DLD1 (cell line): ENCODE results near the gene PLS3.
"Not testable (repeated sequence)": the region's sequence is repeated elsewhere in the genome, so short reads cannot be mapped to it uniquely, and the experiment has no call there.

Experiments
- in situ Hi-C: cut with HindIII; loops from 2 replicates; pipeline ENCODE4 v1.10.0; 2017; ENCODE audit warnings: low sequenced_read_pairs

The PLS3 gene, protein sequence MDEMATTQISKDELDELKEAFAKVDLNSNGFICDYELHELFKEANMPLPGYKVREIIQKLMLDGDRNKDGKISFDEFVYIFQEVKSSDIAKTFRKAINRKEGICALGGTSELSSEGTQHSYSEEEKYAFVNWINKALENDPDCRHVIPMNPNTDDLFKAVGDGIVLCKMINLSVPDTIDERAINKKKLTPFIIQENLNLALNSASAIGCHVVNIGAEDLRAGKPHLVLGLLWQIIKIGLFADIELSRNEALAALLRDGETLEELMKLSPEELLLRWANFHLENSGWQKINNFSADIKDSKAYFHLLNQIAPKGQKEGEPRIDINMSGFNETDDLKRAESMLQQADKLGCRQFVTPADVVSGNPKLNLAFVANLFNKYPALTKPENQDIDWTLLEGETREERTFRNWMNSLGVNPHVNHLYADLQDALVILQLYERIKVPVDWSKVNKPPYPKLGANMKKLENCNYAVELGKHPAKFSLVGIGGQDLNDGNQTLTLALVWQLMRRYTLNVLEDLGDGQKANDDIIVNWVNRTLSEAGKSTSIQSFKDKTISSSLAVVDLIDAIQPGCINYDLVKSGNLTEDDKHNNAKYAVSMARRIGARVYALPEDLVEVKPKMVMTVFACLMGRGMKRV

GRCh38 chrX:115560978-115561604 lies at the start of gene PLS3:
Gene PLS3 (plus strand): TSS chrX:115561174. CDS start chrX:115610251, 49,077 bp downstream.
- in situ Hi-C loops: no loop called here

GRCh38 chrX:115518113-115518512 lies 42.9 kb upstream of the PLS3 start:
- in situ Hi-C loops: no loop called here

DNA sequence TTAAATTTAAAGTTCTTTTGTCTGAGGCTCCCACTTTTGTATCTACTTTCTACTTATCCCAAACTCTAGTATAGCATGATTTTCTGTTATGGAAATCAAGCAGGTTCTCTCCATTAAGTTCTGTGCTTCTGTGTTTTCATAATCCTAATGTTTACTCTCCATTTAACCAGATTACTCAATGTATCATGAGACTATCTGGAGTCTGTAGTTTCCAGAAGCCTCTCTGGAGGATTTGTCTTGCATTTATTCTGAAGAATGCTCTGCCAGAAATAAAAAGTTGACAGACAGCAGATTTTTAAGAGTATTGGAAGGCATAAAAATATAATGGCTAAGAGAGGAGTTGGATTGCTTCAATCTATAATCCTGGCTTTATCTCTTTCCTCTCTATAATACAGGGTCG lies 39.2 kb upstream of the PLS3 start:
- in situ Hi-C loops: no loop called here

DNA sequence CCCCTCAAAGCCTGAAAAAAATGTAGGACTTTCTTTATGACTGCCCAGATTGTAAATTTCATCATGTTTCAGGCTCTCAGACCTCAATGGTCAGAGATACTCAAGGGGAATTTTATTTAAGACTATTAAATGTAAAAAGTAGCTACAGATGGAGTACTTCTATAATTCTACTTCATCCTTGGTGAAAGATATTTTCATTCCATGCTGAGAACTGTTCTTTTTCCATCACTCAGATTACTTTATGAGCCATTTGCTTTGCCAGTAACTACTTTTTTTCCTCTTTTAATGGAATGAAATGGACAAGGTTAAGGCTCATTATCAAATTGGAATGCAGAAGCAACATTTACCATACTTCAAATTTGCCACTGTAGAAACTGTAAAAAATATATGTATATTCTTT lies 38.0 kb upstream of the PLS3 start:
- in situ Hi-C loops: no loop called here

DNA sequence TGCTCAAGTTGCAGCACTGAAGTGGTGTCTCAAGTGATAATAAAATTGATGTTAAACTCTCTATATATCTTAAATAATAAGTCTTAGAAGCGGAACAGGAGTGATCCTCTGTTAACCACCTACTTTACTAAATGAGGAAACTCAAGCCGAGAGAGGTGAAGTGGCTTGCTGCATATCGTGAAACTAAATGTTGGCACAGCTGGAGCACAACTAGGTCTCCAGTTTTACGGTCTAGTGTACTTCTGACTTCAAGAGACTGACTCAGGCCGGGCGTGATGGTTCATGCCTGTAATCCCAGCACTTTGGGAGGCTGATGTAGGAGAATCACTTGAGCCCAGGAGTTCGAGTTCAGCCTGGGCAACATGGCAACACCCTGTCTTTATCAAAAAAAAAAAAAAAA lies 35.5 kb upstream of the PLS3 start:
- in situ Hi-C loops: no loop called here

DNA sequence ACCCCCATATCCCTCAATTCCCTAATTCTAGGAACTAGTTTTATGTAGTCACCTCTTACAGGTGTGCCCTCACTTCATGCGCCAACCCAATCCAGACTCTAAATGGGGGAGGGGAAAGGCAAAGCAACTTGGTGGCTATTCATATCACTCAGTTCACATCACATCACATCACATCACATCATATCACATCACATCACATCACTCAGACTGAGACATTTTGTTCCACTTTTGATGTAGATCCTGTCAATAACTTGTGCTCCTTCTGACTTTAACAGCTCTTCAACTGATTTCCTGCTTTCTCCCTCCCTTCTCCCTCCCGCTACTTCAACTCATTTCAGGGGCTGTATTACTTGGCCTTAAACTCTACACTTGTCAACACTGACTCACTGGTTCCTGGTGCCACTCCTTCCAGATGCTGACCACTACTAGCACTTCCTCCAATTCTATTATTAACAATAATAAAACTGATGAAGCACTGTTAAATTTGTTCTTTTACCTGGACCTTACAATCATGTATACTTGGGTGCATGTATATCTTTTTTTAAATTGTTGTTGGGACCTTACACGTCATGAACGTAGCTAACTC lies 29.1 kb upstream of the PLS3 start:
- in situ Hi-C loops: no loop called here

DNA sequence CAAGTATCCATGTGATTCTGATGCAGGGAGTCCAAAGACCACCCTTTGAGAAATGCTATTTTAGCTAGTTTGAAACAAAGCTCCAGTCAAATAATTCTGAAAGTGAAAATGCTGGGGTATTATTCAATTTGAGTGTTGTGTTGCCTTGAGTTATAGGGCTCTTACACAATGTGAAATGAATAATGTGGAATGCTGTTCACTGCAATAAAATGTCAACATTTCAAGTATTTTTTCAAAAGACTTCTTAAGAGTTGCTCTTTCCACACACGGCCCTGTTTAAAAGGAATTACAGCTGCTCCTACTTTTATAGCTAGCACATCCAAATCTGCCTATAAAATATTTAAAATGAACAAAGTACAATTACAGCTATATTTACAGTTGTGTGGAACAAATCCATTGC lies 27.5 kb upstream of the PLS3 start:
- in situ Hi-C loops: no loop called here

DNA sequence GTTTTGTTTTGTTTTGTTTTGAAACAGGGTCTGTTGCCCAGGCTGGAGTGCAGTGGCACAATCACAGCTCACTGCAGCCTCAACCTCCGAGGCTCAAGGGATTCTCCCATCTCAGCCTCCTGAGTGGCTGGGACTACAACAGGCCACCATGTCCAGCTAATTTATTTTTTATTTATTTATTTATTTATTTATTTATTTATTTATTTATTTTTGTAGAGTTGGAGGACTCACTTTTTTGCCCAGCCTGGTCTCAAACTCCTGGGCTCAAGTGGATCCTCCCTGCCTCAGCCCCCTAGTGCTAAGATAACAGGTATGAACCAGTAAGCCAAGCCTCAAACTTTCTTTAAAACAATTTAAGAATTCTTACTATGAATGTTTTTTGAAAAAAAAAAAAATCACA lies 26.6 kb upstream of the PLS3 start:
- in situ Hi-C loops: no loop called here

GRCh38 chrX:115535421-115535820 lies 25.6 kb upstream of the PLS3 start:
- in situ Hi-C loops: no loop called here

- in situ Hi-C loops: no loop called here
Measured at GRCh38 chrX:115535844-115536243, 25.1 kb upstream of the PLS3 start.

DNA sequence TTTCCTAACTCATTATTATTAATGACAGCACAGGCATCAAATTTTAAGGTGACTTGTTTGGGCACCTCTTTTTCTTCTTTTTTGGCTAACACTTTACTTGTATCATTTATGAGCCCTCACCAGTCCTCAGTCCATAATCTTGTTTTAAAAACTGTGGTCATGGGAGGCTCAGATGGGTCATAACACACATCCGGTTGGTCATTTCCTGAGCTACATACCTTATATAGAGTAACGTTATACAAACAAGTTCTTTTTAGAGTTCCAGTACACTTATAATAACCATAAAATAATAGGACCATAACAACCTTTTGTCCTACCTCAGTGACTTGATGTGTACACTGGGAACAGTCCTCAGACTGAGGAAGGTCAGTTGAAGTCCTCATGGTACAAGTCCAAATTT lies 21.1 kb upstream of the PLS3 start:
- in situ Hi-C loops: no loop called here

DNA sequence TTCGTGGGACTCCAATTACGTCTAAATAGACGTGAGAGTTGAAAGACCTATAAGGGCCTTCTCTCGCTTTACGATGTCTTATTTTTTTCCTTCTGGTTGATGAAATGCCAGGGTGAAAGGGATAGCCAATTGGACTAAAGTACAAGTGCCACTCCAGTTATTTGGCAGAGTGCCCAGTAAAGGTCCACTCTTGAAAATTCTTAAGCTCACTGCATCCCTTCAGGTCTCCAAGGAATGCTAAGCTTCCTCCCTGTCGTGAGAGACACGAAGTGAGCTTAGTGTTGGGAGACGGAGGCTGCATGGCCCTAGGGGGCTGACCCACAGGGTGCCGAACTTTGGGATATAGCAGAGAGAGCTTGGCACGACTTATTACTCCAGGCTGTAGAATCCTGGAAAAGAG lies 19.9 kb upstream of the PLS3 start:
- in situ Hi-C loops: not testable (repeated sequence)

- in situ Hi-C loops: no loop called here
Measured at GRCh38 chrX:115547448-115547847, 13.5 kb upstream of the PLS3 start.

- in situ Hi-C loops: no loop called here
Measured at GRCh38 chrX:115549008-115549407, 12.0 kb upstream of the PLS3 start.

DNA sequence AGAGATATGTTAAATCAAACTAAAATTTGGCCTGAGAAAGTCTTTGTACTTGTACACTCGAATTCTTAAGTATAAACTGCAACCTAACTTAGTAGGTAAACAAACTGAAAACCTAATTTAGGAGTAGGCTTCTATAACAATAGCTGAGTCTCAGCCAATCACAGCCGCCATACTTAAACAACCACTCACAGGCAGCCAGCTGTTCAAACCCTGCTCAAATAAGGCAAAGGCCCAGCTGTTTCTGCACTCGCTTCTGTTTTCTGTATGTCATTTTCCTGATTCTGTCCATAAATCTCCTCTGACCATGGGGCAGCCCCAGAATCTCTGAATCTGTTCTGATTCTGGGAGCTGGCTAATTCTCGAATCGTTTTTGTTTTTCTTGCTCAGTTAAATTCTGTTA lies 7.8 kb upstream of the PLS3 start:
- in situ Hi-C loops: no loop called here

- in situ Hi-C loops: no loop called here
Measured at GRCh38 chrX:115559672-115560071, 1.3 kb upstream of the PLS3 start.

GRCh38 chrX:115560211-115560977 lies 580 bp upstream of the PLS3 start:
- in situ Hi-C loops: no loop called here

GRCh38 chrX:115561605-115562479 lies 868 bp downstream of the PLS3 start:
- in situ Hi-C loops: no loop called here

- in situ Hi-C loops: no loop called here
Measured at GRCh38 chrX:115562480-115562847, 1.5 kb downstream of the PLS3 start.

DNA sequence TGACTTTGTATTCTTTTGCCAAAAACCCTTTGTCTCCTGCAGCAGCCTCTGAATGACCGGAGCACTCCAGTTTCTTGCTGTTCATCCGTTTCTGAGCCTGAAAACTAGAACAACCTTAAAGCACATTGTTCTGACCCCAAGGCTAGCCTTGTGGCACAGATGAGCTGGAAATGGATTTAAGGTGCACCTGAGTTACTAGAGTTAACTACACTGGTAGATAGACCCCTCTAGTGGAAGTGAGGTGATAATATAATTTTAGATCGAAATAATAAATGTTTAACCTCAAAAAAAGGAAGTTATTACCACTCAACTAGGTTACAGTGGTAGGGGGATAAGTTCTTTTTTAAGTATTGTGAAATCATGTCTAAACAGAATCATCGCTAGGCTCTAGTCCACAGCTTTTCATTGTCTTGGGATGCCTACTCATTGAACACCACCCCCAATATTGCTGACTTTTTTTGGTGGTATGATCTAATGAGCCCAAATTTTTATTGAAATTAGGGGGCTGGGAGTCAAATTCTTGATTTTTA lies 2.7 kb downstream of the PLS3 start:
- in situ Hi-C loops: no loop called here
